ENCODE data around the gene THRB. TPM values are rescaled to one million over a fixed set of nuclear protein-coding genes. Genes with fewer than 3 reads are reported as not detected.
"Not testable (repeated sequence)": the region's sequence is repeated elsewhere in the genome, so short reads cannot be mapped to it uniquely, and the experiment has no call there.

The THRB gene
- total RNA-seq, 2 donors from 2014 or later: 1.2 TPM; not detected in 1

GRCh38 chr3:24443476-24443875 is 51.2 kb downstream of the THRB start:
- no peaks in the 10 kb centered on the region for H3K4me1 Mint-ChIP-seq
- no peaks in the 10 kb centered on the region for H3K27me3 Mint-ChIP-seq
- H3K27ac Mint-ChIP-seq: no peak overlapping the region
- no peaks in the 10 kb centered on the region for H3K9me3 ChIP-seq (ENCODE audit: control insufficient read depth, low read length, poor library complexity, severe bottlenecking)
- no peak overlapping the region for H3K4me3 Mint-ChIP-seq
- ATAC-seq (no peak), DNase-seq (no peak)
- H3K36me3 Mint-ChIP-seq (ENCODE audit: low read depth): no peaks in the 10 kb centered on the region

DNA sequence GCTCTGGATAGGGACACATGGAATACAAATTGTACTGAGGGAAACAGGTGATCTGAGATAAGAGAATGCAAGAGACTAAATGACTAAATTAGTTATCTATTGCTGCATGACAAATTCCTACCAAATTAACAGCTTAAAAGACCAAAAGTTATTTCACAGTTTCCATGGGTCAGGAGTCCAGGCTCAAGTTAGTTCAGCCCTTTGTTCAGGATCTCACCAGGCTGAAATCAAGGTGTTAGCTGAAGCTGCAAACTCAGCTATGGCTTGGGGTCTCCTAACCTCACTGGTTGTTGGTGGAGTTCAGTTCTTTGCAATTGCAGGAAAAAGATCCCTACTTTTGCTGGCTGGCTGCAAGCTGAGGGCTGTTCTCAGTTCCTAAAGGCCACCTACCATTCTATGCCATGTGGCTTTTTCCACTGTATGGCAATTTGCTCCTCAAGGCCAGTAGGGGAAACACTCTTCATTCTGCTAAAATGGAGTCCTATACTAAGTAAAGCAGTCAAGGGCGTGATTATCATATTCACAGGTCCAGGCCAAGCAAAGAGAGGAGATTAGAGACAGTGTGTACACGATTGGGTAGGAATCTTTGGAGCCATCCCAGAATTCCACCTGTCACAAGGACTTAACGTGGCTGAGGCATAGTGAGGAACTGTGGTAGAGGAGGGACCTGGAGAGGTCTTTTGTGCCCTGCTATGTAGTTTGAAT is 53.7 kb downstream of the THRB start:
- Mint-ChIP-seq H3K27me3 (no peaks in the 10 kb centered on the region), H3K36me3 (ENCODE audit: low read depth) (no peaks in the 10 kb centered on the region), H3K27ac (no peak overlapping the region), H3K4me1 (no peaks in the 10 kb centered on the region), H3K4me3 (no peak overlapping the region)
- H3K9me3 ChIP-seq (ENCODE audit: control insufficient read depth, low read length, poor library complexity, severe bottlenecking): no peaks in the 10 kb centered on the region
- ATAC-seq: no peak
- no peak for DNase-seq

GRCh38 chr3:24439021-24439420 is 55.6 kb downstream of the THRB start:
- no peaks in the 10 kb centered on the region for H3K27me3 Mint-ChIP-seq
- no peak overlapping the region for H3K27ac Mint-ChIP-seq
- ATAC-seq (no peak), DNase-seq (no peak)
- H3K36me3 Mint-ChIP-seq (ENCODE audit: low read depth): no peaks in the 10 kb centered on the region
- no peaks in the 10 kb centered on the region for H3K9me3 ChIP-seq (ENCODE audit: control insufficient read depth, low read length, poor library complexity, severe bottlenecking)
- H3K4me3 Mint-ChIP-seq: no peak overlapping the region
- no peaks in the 10 kb centered on the region for H3K4me1 Mint-ChIP-seq

GRCh38 chr3:24437326-24437725 is 57.3 kb downstream of the THRB start:
- DNase-seq (no peak), ATAC-seq (no peak)
- no peaks in the 10 kb centered on the region for H3K27me3 Mint-ChIP-seq
- no peaks in the 10 kb centered on the region for H3K36me3 Mint-ChIP-seq (ENCODE audit: low read depth)
- H3K27ac Mint-ChIP-seq: no peak overlapping the region
- no peak overlapping the region for H3K4me3 Mint-ChIP-seq
- H3K4me1 Mint-ChIP-seq: no peaks in the 10 kb centered on the region
- H3K9me3 ChIP-seq (ENCODE audit: control insufficient read depth, low read length, poor library complexity, severe bottlenecking): no peaks in the 10 kb centered on the region

- ATAC-seq (no peak), DNase-seq (no peak)
- no peaks in the 10 kb centered on the region for H3K9me3 ChIP-seq (ENCODE audit: control insufficient read depth, low read length, poor library complexity, severe bottlenecking)
- H3K36me3 Mint-ChIP-seq (ENCODE audit: low read depth): no peaks in the 10 kb centered on the region
- H3K27ac Mint-ChIP-seq: no peak overlapping the region
- H3K4me1 Mint-ChIP-seq: no peaks in the 10 kb centered on the region
- H3K4me3 Mint-ChIP-seq: no peak overlapping the region
- no peaks in the 10 kb centered on the region for H3K27me3 Mint-ChIP-seq
Observed at GRCh38 chr3:24435584-24435983, 59.1 kb downstream of the THRB start.

- DNase-seq (no peak), ATAC-seq (no peak)
- Mint-ChIP-seq H3K4me1 (no peaks in the 10 kb centered on the region), H3K4me3 (no peak overlapping the region), H3K27ac (no peak overlapping the region), H3K27me3 (no peaks in the 10 kb centered on the region), H3K36me3 (ENCODE audit: low read depth) (no peaks in the 10 kb centered on the region)
- H3K9me3 ChIP-seq (ENCODE audit: control insufficient read depth, low read length, poor library complexity, severe bottlenecking): no peaks in the 10 kb centered on the region
Observed at GRCh38 chr3:24434651-24435050, 60.0 kb downstream of the THRB start.

DNA sequence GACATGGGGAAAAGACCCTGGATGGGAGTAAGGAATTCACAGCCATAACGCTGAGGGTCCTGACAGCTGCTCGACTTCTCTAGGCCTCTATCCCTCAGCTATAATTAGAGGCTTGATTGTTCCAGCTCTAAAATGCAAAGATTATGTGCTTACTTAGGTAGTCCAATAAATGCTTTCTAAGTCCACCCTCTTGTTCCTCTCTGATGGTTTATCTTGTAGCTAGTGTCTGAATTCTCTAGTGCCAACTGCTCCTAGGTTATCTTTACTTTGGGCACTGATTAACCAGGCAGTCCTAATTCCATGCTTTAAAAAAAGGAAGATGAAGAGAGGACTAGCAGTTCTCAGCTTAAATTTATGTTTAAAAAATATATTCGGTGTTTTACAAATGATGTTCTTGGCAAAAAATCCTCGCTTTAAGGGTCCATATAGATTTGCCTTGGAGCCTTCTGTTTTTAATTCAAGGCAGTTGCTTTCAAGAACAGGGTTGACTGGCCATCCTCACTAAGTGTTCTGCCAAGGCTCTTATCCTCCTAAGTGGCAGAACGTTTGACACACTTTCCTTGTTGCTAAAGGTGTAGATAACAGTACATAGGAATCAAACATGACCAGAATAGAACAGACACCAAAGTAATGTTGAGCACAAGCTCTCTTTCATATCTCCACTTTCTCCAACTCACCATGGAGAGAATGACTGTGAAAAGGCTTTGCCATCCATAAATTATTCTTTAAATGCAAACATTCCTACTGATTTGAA is 60.6 kb downstream of the THRB start:
- no peaks in the 10 kb centered on the region for H3K9me3 ChIP-seq (ENCODE audit: control insufficient read depth, low read length, poor library complexity, severe bottlenecking)
- no peak for DNase-seq
- Mint-ChIP-seq H3K27ac (no peak overlapping the region), H3K4me3 (no peak overlapping the region), H3K36me3 (ENCODE audit: low read depth) (no peaks in the 10 kb centered on the region), H3K27me3 (no peaks in the 10 kb centered on the region), H3K4me1 (no peaks in the 10 kb centered on the region)
- ATAC-seq: no peak

DNA sequence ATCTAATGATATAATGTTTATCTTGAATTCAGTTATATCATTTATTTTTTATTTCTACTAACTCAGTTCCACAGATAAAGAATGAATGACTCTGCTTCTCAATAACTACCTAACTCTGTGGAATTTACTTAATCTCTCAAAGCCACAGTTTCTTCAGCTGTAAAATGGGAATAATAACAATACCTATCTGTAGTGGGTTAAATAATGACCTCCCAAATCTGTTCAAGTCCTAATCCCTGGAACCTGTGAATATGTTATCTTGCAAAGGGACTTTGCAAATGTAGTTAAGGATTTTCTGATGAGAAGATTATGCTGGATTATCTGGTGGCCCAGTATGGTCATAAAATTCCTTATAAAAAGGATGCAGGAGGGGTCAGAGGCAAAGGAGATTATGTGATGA is 61.7 kb downstream of the THRB start:
- no peak for DNase-seq
- Mint-ChIP-seq H3K27me3 (no peaks in the 10 kb centered on the region), H3K27ac (no peak overlapping the region), H3K36me3 (ENCODE audit: low read depth) (no peaks in the 10 kb centered on the region), H3K4me3 (no peak overlapping the region), H3K4me1 (no peaks in the 10 kb centered on the region)
- no peaks in the 10 kb centered on the region for H3K9me3 ChIP-seq (ENCODE audit: control insufficient read depth, low read length, poor library complexity, severe bottlenecking)
- ATAC-seq: no peak

DNA sequence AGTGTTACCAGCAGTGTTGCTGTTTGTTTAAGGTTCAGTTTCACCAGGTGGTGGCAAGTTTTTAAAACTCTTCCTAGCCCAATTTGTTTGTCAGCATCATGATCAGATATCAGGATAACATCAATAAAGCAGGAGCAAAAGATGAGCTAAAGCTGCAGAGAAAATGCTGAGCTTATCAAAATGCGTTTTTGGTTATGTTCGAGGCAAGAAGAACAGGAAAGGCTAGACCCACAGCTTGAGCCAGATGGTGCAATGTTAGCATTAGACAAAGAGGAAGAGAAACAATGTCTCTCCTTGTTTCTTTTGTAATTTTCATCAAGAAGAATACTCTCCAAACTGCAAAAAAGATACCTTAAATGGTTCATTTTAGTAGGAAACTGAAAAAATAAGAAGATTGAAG is 66.2 kb downstream of the THRB start:
- no peaks in the 10 kb centered on the region for H3K4me1 Mint-ChIP-seq
- no peak for DNase-seq
- no peak overlapping the region for H3K27ac Mint-ChIP-seq
- ATAC-seq: no peak
- H3K4me3 Mint-ChIP-seq: no peak overlapping the region
- H3K36me3 Mint-ChIP-seq (ENCODE audit: low read depth): no peaks in the 10 kb centered on the region
- no peaks in the 10 kb centered on the region for H3K9me3 ChIP-seq (ENCODE audit: control insufficient read depth, low read length, poor library complexity, severe bottlenecking)
- no peaks in the 10 kb centered on the region for H3K27me3 Mint-ChIP-seq

GRCh38 chr3:24426896-24427295 is 67.8 kb downstream of the THRB start:
- Mint-ChIP-seq H3K4me1 (no peaks in the 10 kb centered on the region), H3K4me3 (no peak overlapping the region), H3K27me3 (no peaks in the 10 kb centered on the region), H3K36me3 (ENCODE audit: low read depth) (no peaks in the 10 kb centered on the region), H3K27ac (no peak overlapping the region)
- no peaks in the 10 kb centered on the region for H3K9me3 ChIP-seq (ENCODE audit: control insufficient read depth, low read length, poor library complexity, severe bottlenecking)
- no peak for ATAC-seq
- no peak for DNase-seq

- H3K36me3 Mint-ChIP-seq (ENCODE audit: low read depth); H3K9me3 ChIP-seq (ENCODE audit: control insufficient read depth, low read length, poor library complexity, severe bottlenecking); H3K4me3 Mint-ChIP-seq; ATAC-seq; H3K27me3 Mint-ChIP-seq; DNase-seq; H3K4me1 Mint-ChIP-seq; H3K27ac Mint-ChIP-seq: not testable (repeated sequence)
Observed at GRCh38 chr3:24420829-24421228, 73.8 kb downstream of the THRB start.

- H3K4me3 Mint-ChIP-seq: no peak overlapping the region
- no peaks in the 10 kb centered on the region for H3K4me1 Mint-ChIP-seq
- H3K27me3 Mint-ChIP-seq: no peaks in the 10 kb centered on the region
- H3K9me3 ChIP-seq (ENCODE audit: control insufficient read depth, low read length, poor library complexity, severe bottlenecking): no peaks in the 10 kb centered on the region
- DNase-seq (no peak), ATAC-seq (no peak)
- no peaks in the 10 kb centered on the region for H3K36me3 Mint-ChIP-seq (ENCODE audit: low read depth)
- H3K27ac Mint-ChIP-seq: no peak overlapping the region
Observed at GRCh38 chr3:24420224-24420623, 74.4 kb downstream of the THRB start.

DNA sequence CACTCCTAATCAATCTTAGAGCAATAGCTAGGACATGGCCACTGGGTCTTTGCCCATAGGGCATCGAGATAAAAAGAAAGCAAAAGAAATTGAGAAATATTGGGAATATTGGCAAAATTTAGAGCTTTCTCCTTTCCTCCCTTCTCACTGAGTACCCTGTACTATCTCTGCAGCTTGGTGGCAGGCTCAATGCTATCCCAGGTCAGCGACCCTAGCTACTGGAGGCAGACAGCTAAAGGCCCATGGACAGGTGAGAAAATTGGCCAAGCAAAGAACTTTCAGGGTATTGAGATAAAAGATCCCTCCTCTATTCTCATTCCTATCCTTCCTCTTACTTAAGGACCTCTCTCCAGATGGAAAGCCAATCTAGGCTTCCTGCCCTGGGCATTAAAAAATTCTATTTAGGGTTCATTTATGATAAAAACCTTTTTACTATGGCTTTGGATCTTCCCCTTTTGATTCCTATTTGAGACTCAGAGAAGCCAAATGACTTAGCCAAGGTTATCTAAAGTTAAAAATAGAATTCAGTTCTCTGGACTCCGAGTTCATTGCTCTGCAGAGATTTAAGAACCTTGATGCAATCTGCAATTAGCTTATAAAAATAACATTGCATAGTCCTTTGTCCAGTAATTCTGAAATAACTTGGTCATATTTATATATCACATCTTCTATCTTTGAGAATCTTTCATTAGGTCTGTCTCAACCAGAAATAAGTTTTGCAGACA is 75.4 kb downstream of the THRB start:
- Mint-ChIP-seq H3K4me1 (no peaks in the 10 kb centered on the region), H3K27me3 (no peaks in the 10 kb centered on the region), H3K27ac (no peak overlapping the region), H3K4me3 (no peak overlapping the region), H3K36me3 (ENCODE audit: low read depth) (no peaks in the 10 kb centered on the region)
- DNase-seq (no peak), ATAC-seq (no peak)
- H3K9me3 ChIP-seq (ENCODE audit: control insufficient read depth, low read length, poor library complexity, severe bottlenecking): no peaks in the 10 kb centered on the region

Data from T-helper 17 cell (primary cell).